HEK293 (cell line): Measurements from ENCODE around the gene ZDHHC17.
A peak's percentile ranks its signal among the peaks of the same experiment; 100 is the strongest.

ENCODE experiments used
- CTCF ChIA-PET: fragments of 350-600 bp; formaldehyde crosslinking; extraction: SDS; loops from one replicate; lab custom pipeline; 2021; ENCODE audit warnings: antibody characterized with exemption; lab: Yijun Ruan, JAX
- POLR2A ChIA-PET: fragments of 300-600 bp; formaldehyde crosslinking; extraction: SDS; loops from one replicate; lab custom pipeline; 2020; ENCODE audit warnings: antibody characterized with exemption, inconsistent platforms; lab: Yijun Ruan, JAX
- H3K27ac ChIP-seq: fragments of 200-500 bp; sonication (Bioruptor generic); 2 replicates; pipeline ENCODE4 v1.5.1; 2014; ENCODE audit warnings: low read depth, low read length, control low read depth, inconsistent platforms; ENCODE audit errors: extremely low read depth
- H3K36me3 ChIP-seq, 2 experiments: fragments of 200-500 bp in 1 of 2; sonication (Bioruptor generic) in 1 of 2; 1 replicate in 1 of 2; 2 replicates in 1 of 2; pipeline ENCODE4 v1.5.1; 2014 to 2017; ENCODE audit warnings: inconsistent platforms in 2 of 2, low read length in 2 of 2; ENCODE audit not compliant: control insufficient read depth in 2 of 2, insufficient read depth in 1 of 2
- H3K4me1 ChIP-seq: fragments of 200-500 bp; sonication (Bioruptor generic); 2 replicates; pipeline ENCODE4 v1.5.1; 2014; ENCODE audit warnings: mild to moderate bottlenecking, low read length, inconsistent platforms; ENCODE audit not compliant: control insufficient read depth, insufficient read depth
- H3K4me3 ChIP-seq: 2 replicates; pipeline ENCODE4 v1.5.1; 2011; ENCODE audit warnings: low read depth, mild to moderate bottlenecking, control low read depth, low read length, moderate library complexity
- H3K9me3 ChIP-seq: fragments of 200-500 bp; sonication (Bioruptor generic); 2 replicates; pipeline ENCODE4 v1.5.1; 2014; ENCODE audit warnings: low read depth, low read length, inconsistent platforms; ENCODE audit not compliant: control insufficient read depth, insufficient read depth
- KLF7 ChIP-seq: fragments of 450-650 bp; formaldehyde crosslinking; IDR thresholded peaks from 2 replicates; pipeline ENCODE4 v1.5.1; 2016; ENCODE audit warnings: missing biosample characterization, missing genetic modification characterization, borderline replicate concordance
- RBAK ChIP-seq: fragments of 450-650 bp; formaldehyde crosslinking; IDR thresholded peaks from 2 replicates; pipeline ENCODE4 v1.5.1; 2016; ENCODE audit warnings: missing biosample characterization, missing genetic modification characterization
- SCRT1 ChIP-seq: fragments of 450-650 bp; formaldehyde crosslinking; IDR thresholded peaks from 2 replicates; pipeline ENCODE4 v1.5.1; 2016; ENCODE audit warnings: missing biosample characterization, missing genetic modification characterization, borderline replicate concordance
- SCRT2 ChIP-seq: fragments of 450-650 bp; formaldehyde crosslinking; IDR thresholded peaks from 2 replicates; pipeline ENCODE4 v1.5.1; 2016; ENCODE audit warnings: missing biosample characterization, missing genetic modification characterization
- SP7 ChIP-seq: fragments of 450-650 bp; formaldehyde crosslinking; IDR thresholded peaks from 2 replicates; pipeline ENCODE4 v1.5.1; 2016; ENCODE audit warnings: missing biosample characterization, missing genetic modification characterization
- WT1 ChIP-seq: fragments of 450-650 bp; formaldehyde crosslinking; IDR thresholded peaks from 2 replicates; pipeline ENCODE4 v1.5.1; 2016; ENCODE audit warnings: missing biosample characterization, missing genetic modification characterization
- ZBTB20 ChIP-seq: fragments of 450-650 bp; formaldehyde crosslinking; IDR thresholded peaks from 2 replicates; pipeline ENCODE4 v1.5.1; 2016; ENCODE audit warnings: missing biosample characterization, missing genetic modification characterization
- ZBTB7A ChIP-seq: fragments of 450-650 bp; formaldehyde crosslinking; IDR thresholded peaks from 2 replicates; pipeline ENCODE4 v1.5.1; 2016; ENCODE audit warnings: low read depth, missing biosample characterization, missing genetic modification characterization
- ZNF121 ChIP-seq: fragments of 450-650 bp; formaldehyde crosslinking; IDR thresholded peaks from 2 replicates; pipeline ENCODE4 v1.5.1; 2016; ENCODE audit warnings: missing biosample characterization, missing genetic modification characterization
- ZNF132 ChIP-seq: fragments of 450-650 bp; formaldehyde crosslinking; IDR thresholded peaks from 2 replicates; pipeline ENCODE4 v1.5.1; 2017; ENCODE audit warnings: missing biosample characterization, missing genetic modification characterization, borderline replicate concordance
- ZNF221 ChIP-seq: fragments of 450-650 bp; formaldehyde crosslinking; IDR thresholded peaks from 2 replicates; pipeline ENCODE4 v1.5.1; 2017; ENCODE audit warnings: missing biosample characterization, missing genetic modification characterization, borderline replicate concordance
- ZNF335 ChIP-seq: fragments of 450-650 bp; formaldehyde crosslinking; conservative IDR thresholded peaks from 2 replicates; pipeline ENCODE4 v1.5.1; 2016; ENCODE audit warnings: missing biosample characterization, missing genetic modification characterization
- ZNF366 ChIP-seq: fragments of 450-650 bp; formaldehyde crosslinking; conservative IDR thresholded peaks from 2 replicates; pipeline ENCODE4 v1.5.1; 2016; ENCODE audit warnings: missing biosample characterization, missing genetic modification characterization
- ZNF544 ChIP-seq: fragments of 450-650 bp; formaldehyde crosslinking; IDR thresholded peaks from 2 replicates; pipeline ENCODE4 v1.5.0; 2017; ENCODE audit warnings: missing biosample characterization, missing genetic modification characterization
- ZNF548 ChIP-seq: fragments of 450-650 bp; formaldehyde crosslinking; IDR thresholded peaks from 2 replicates; pipeline ENCODE4 v1.5.1; 2016; ENCODE audit warnings: missing biosample characterization, missing genetic modification characterization
- ZNF660 ChIP-seq: fragments of 450-650 bp; IDR thresholded peaks from 2 replicates; pipeline ENCODE4 v1.5.1; 2018; ENCODE audit warnings: missing biosample characterization, mild to moderate bottlenecking, missing genetic modification characterization
- ZNF664 ChIP-seq: fragments of 450-650 bp; formaldehyde crosslinking; IDR thresholded peaks from 2 replicates; pipeline ENCODE4 v1.5.1; 2016; ENCODE audit warnings: missing biosample characterization, missing genetic modification characterization
- ZNF747 ChIP-seq: fragments of 450-650 bp; formaldehyde crosslinking; IDR thresholded peaks from 2 replicates; pipeline ENCODE4 v1.5.1; 2016; ENCODE audit warnings: missing biosample characterization, missing genetic modification characterization
- TF ChIP-seq, protein P1 (sequence below): fragments of 450-650 bp; formaldehyde crosslinking; IDR thresholded peaks from 2 replicates; pipeline ENCODE4 v1.5.1; 2016; ENCODE audit warnings: missing biosample characterization, missing genetic modification characterization
- TF ChIP-seq, protein P2 (sequence below): fragments of 450-650 bp; formaldehyde crosslinking; IDR thresholded peaks from 2 replicates; pipeline ENCODE4 v1.5.1; 2017; ENCODE audit warnings: missing biosample characterization, mild to moderate bottlenecking, missing genetic modification characterization, moderate library complexity

ZDHHC17 gene

DNA sequence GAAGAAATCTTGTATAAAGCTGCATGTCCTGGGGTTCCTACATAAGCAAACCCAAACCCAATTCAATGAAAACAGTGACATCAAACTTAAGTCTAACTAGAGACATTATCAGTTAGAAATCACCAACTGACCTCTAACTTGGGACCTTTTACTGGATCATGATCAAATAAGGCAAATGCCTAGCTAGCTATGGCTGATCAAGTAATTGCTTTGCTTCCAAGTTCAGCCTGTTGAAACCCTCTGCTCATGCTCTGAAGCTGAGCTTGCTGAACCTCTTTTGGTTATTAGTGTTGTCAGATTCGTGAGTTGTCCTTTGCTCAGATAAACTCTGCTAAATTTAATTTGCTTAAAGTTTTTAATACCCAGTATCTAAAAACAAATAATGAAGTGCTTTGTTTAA, 28.9 kb downstream of the ZDHHC17 start:
- Histone ChIP-seq H3K9me3 (no peaks in the 10 kb centered on the region), H3K4me1 (no peaks in the 10 kb centered on the region), H3K4me3 (no peak overlapping the region), H3K27ac (no peak overlapping the region), H3K36me3 (peaks cover 0 to 4% of the 10 kb centered on the region in 2 experiments; a peak in 1 of 3 replicates)
- ChIA-PET CTCF (interaction anchor here (0.5 to 3.4 kb wide), 5 partner anchors 43 to 631 kb away, joined by 3 to 39 read pairs (median 5); no protein-coding TSS in a partner anchor), POLR2A (no interaction called here)
- TF ChIP-seq SP7 (tag by site-specific recombination): no peak
- TF ChIP-seq, protein P1, sequence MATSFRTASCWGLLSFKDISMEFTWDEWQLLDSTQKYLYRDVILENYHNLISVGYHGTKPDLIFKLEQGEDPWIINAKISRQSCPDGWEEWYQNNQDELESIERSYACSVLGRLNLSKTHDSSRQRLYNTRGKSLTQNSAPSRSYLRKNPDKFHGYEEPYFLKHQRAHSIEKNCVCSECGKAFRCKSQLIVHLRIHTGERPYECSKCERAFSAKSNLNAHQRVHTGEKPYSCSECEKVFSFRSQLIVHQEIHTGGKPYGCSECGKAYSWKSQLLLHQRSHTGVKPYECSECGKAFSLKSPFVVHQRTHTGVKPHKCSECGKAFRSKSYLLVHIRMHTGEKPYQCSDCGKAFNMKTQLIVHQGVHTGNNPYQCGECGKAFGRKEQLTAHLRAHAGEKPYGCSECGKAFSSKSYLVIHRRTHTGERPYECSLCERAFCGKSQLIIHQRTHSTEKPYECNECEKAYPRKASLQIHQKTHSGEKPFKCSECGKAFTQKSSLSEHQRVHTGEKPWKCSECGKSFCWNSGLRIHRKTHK (tag by site-specific recombination): no peak
- no peak for TF ChIP-seq KLF7 (tag by site-specific recombination)
- TF ChIP-seq WT1: no peak
- TF ChIP-seq, protein P2, sequence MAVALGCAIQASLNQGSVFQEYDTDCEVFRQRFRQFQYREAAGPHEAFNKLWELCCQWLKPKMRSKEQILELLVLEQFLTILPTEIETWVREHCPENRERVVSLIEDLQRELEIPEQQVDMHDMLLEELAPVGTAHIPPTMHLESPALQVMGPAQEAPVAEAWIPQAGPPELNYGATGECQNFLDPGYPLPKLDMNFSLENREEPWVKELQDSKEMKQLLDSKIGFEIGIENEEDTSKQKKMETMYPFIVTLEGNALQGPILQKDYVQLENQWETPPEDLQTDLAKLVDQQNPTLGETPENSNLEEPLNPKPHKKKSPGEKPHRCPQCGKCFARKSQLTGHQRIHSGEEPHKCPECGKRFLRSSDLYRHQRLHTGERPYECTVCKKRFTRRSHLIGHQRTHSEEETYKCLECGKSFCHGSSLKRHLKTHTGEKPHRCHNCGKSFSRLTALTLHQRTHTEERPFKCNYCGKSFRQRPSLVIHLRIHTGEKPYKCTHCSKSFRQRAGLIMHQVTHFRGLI (tag by site-specific recombination): no peak
- TF ChIP-seq SCRT2 (tag by site-specific recombination): 0 out of 2 replicates have a peak, but pooled peaks have one; percentile 26
- no peak for TF ChIP-seq ZNF544 (tag by site-specific recombination)
- 0 out of 2 replicates have a peak, but pooled peaks have one; percentile 37 for TF ChIP-seq ZNF335
- TF ChIP-seq ZNF132: no peak
- no peak for TF ChIP-seq SCRT1 (tag by site-specific recombination)
- TF ChIP-seq ZBTB7A (tag by site-specific recombination): no peak
- no peak for TF ChIP-seq ZBTB20 (tag by site-specific recombination)
- TF ChIP-seq ZNF660 (tag by site-specific recombination): no peak
- TF ChIP-seq ZNF664: no peak
- TF ChIP-seq RBAK (tag by site-specific recombination): no peak
- no peak for TF ChIP-seq ZNF548 (tag by site-specific recombination)

DNA sequence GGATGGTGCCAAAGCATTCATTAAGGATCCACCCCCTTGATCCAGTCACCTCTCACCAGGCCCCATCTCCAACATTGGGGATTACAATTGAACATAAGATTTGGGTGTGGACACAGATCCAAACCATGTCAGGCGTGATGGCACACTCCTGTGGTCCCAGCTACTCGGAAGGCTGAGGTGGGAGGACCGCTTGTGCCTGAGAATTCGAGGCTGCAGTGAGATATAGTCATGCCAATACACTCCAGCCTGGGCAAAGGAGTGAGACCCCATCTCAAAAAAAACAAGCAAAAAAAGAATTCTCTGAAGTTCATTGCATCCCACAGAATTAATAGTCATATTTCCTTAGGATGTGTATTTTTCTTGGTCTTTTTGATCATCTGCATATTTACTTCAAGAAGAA, 34.9 kb downstream of the ZDHHC17 start:
- Histone ChIP-seq H3K27ac (no peak overlapping the region), H3K4me1 (peaks cover 4% of the 10 kb centered on the region; the same call in 1 of the 2 replicates), H3K4me3 (no peak overlapping the region), H3K36me3 (peaks cover 0 to 5% of the 10 kb centered on the region in 2 experiments; a peak in 1 of 3 replicates), H3K9me3 (no peaks in the 10 kb centered on the region; the same call in 1 of the 2 replicates)
- TF ChIP-seq ZNF121 (tag by site-specific recombination) (peak; percentile 56; the same call in 1 of the 2 replicates), ZNF221 (tag by site-specific recombination) (no peak)
- ChIA-PET CTCF (no interaction called here), POLR2A (no interaction called here)

DNA sequence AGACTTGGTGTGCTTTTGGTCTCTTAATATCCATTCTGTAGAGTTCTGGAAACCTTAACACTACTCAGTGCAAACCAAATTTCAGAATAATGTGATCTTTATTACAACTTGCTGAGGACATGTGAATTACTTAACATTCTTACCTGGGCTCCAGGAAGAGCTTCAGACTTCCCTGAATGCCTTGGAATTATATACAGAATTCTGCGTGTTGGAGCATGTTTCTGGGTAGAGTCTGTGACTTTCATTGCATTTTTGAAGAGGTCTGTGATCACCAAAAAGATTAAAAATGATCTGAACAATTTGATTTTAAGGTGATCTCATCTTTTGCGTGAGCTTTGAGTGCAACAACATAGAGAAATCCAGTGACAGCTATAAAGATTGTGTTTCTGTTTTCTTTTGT, 35.4 kb downstream of the ZDHHC17 start:
- POLR2A ChIA-PET: no interaction called here
- TF ChIP-seq ZNF366 (tag by site-specific recombination) (0 out of 2 replicates have a peak, but pooled peaks have one; percentile 18), ZNF747 (tag by site-specific recombination) (no peak)
- Histone ChIP-seq H3K4me1 (peaks cover 4% of the 10 kb centered on the region; the same call in 1 of the 2 replicates), H3K4me3 (no peak overlapping the region), H3K27ac (no peak overlapping the region), H3K36me3 (peaks cover 0 to 5% of the 10 kb centered on the region in 2 experiments; a peak in 1 of 3 replicates), H3K9me3 (no peaks in the 10 kb centered on the region; the same call in 1 of the 2 replicates)
- CTCF ChIA-PET: interaction anchor here (0.6 kb wide), 1 partner anchor 147 kb away, joined by 3 read pairs; no protein-coding TSS in a partner anchor
